K562 (cell line): ENCODE results near the gene RABGAP1L. TPM values are rescaled to one million over a fixed set of nuclear protein-coding genes. Genes with fewer than 3 reads are reported as not detected.

ENCODE experiments used
- CBX2 ChIP-seq: fragments of 200-600 bp; sonication (generic); IDR thresholded peaks from one replicate; pipeline ENCODE4 v1.6.1; 2012; ENCODE audit warnings: mild to moderate bottlenecking, low read length, inconsistent platforms; ENCODE audit not compliant: insufficient read depth, poor library complexity, severe bottlenecking
- CHD1 ChIP-seq: fragments of 200-600 bp; sonication (generic); IDR thresholded peaks from one replicate; pipeline ENCODE4 v1.6.1; 2012; ENCODE audit warnings: mild to moderate bottlenecking, moderate library complexity, low read length, inconsistent platforms
- CTCFL ChIP-seq: IDR thresholded peaks from 2 replicates; pipeline ENCODE4 v1.6.1; 2011; ENCODE audit warnings: borderline replicate concordance, low read depth, mild to moderate bottlenecking, moderate library complexity, low read length; ENCODE audit not compliant: insufficient read depth, poor library complexity, severe bottlenecking
- ELK1 ChIP-seq: sonication (generic); formaldehyde crosslinking; IDR thresholded peaks from 2 replicates; pipeline ENCODE4 v1.8.1; 2022; ENCODE audit warnings: missing genetic modification reagents
- FOSL1 ChIP-seq: fragments of 200-800 bp; sonication (Bioruptor generic); conservative IDR thresholded peaks from 2 replicates; pipeline ENCODE4 v1.6.1; 2016; ENCODE audit warnings: missing genetic modification characterization, missing compliant biosample characterization
- NFE2 ChIP-seq: IDR thresholded peaks from 2 replicates; pipeline ENCODE4 v1.6.1; 2014; ENCODE audit warnings: antibody characterized with exemption, low read depth
- POLR2H ChIP-seq: IDR thresholded peaks from 2 replicates; pipeline ENCODE4 v1.6.1; 2016; ENCODE audit warnings: missing genetic modification characterization, low read depth, mild to moderate bottlenecking, control low read depth, missing compliant biosample characterization, moderate library complexity
- RFX1 ChIP-seq: fragments of 450-650 bp; IDR thresholded peaks from 2 replicates; pipeline ENCODE4 v1.6.1; 2016; ENCODE audit warnings: mild to moderate bottlenecking, moderate library complexity
- SIRT6 ChIP-seq: IDR thresholded peaks from one replicate; pipeline ENCODE4 v1.6.1; 2012; ENCODE audit warnings: low read depth, mild to moderate bottlenecking, control low read depth, inconsistent platforms, low read length, moderate library complexity
- SREBF1 ChIP-seq: fragments of 150-350 bp; IDR thresholded peaks from 2 replicates; pipeline ENCODE4 v1.6.1; 2014; ENCODE audit warnings: antibody characterized with exemption, low read depth, low read length, borderline replicate concordance
- VEZF1 ChIP-seq: fragments of 200-800 bp; sonication (Bioruptor generic); IDR thresholded peaks from 2 replicates; pipeline ENCODE4 v1.6.1; 2017; ENCODE audit warnings: missing genetic modification characterization, missing compliant biosample characterization
- ZNF124 ChIP-seq: sonication (generic); formaldehyde crosslinking; IDR thresholded peaks from 2 replicates; pipeline ENCODE4 v1.8.1; 2022; ENCODE audit warnings: missing genetic modification reagents
- ZNF518B ChIP-seq: fragments of 250-450 bp; sonication (Bioruptor Pico); IDR thresholded peaks from 2 replicates; pipeline ENCODE4 v1.5.0; 2021; ENCODE audit warnings: mild to moderate bottlenecking, moderate library complexity
- ZNF592 ChIP-seq: fragments of 450-650 bp; IDR thresholded peaks from 2 replicates; pipeline ENCODE4 v1.6.1; 2017; ENCODE audit warnings: antibody characterized with exemption, mild to moderate bottlenecking
- ZNF77 ChIP-seq: fragments of 250-450 bp; sonication (Bioruptor Pico); IDR thresholded peaks from 2 replicates; pipeline ENCODE4 v1.5.0; 2020
- polyA plus RNA-seq, 8 experiments: library from polyadenylated mRNA; depleted of rRNA in 4 of 8; stranded (reverse) in 5 of 8; unstranded in 3 of 8; fragments of >200 nt; fragmentation: Nextera tagmentation in 2 of 8; fragmentation: Illumina TruSeq in 1 of 8; extraction: Ambion mirVana in 2 of 8; extraction: Trizol in 1 of 8; gene quantifications; 2 replicates each; pipeline versions ENCODE4 v1.2.1 to v1.2.3, GENCODE V29; 2011 to 2014; ENCODE audit warnings: inconsistent platforms in 1 of 8, missing spikeins in 1 of 8
- total RNA-seq, 7 experiments: library from RNA; depleted of rRNA in 6 of 7; stranded (reverse); fragments of >200 nt in 6 of 7; fragmentation: Illumina TruSeq in 2 of 7; extraction: Trizol in 2 of 7; gene quantifications; 2 replicates each; pipeline versions ENCODE4 v1.2.1 to v1.2.3, GENCODE V29; 2011 to 2021; ENCODE audit warnings: low replicate concordance in 1 of 7

RABGAP1L gene
- total and polyA plus RNA-seq, 9 of the 15 experiments (the other 6 are each of a cell fraction or from before 2014, with no cell fraction given): 16.5 to 44.9 (median 26.7) TPM

GRCh38 chr1:174167265-174167803 lies 8.0 kb downstream of the RABGAP1L start (continued):
- TF ChIP-seq SREBF1: no peak
- TF ChIP-seq FOSL1: no peak
- TF ChIP-seq CHD1: no peak
- no peak for TF ChIP-seq ELK1 (CRISPR knock-in tag)
- no peak for TF ChIP-seq NFE2
- 0 out of 2 replicates have a peak, but pooled peaks have one; percentile 3 for TF ChIP-seq RFX1
- TF ChIP-seq POLR2H (tag): peak; percentile 7; the same call in 1 of the 2 replicates
- TF ChIP-seq CBX2: no peak
- no peak for TF ChIP-seq ZNF124 (CRISPR knock-in tag)
- TF ChIP-seq VEZF1 (CRISPR knock-in tag): peak; percentile 5
- TF ChIP-seq SIRT6: no peak
- TF ChIP-seq ZNF77: 0 out of 2 replicates have a peak, but pooled peaks have one; percentile 19
- no peak for TF ChIP-seq ZNF518B
- 0 out of 2 replicates have a peak, but pooled peaks have one; percentile 45 for TF ChIP-seq ZNF592
- TF ChIP-seq CTCFL: no peak
